IMR-90 (cell line): Measurements from ENCODE around the gene CD24. TPM values are rescaled to one million over a fixed set of nuclear protein-coding genes. Genes with fewer than 3 reads are reported as not detected.

Source experiments
- ATAC-seq: fragments of 200-7000 bp; cut with Tn5 transposase; 2 replicates; pipeline ENCODE4 v1.9.1; 2020; ENCODE audit warnings: low read depth, mild to moderate bottlenecking, moderate library complexity
- BruUV-seq: library from RNA; stranded (reverse); fragments of 400-500 nt; replicated peaks from 2 replicates; lab custom pipeline; 2021; lab: Mats Ljungman, UMichigan
- CTCF ChIA-PET: fragments of 300-600 bp; formaldehyde crosslinking; extraction: SDS; loops from one replicate; lab custom pipeline; 2021; ENCODE audit warnings: antibody characterized with exemption; lab: Yijun Ruan, JAX
- POLR2A ChIA-PET: fragments of 300-600 bp; sonication (Branson Sonifier 250); formaldehyde crosslinking; loops from one replicate; lab custom pipeline; 2022; ENCODE audit warnings: antibody characterized with exemption; ENCODE audit not compliant: unreplicated experiment; lab: Charles Lee
- DNase-seq: peaks from one replicate; pipeline ENCODE4 v3.0.0; 2013
- H2AFZ ChIP-seq: replicated peaks from 2 replicates; pipeline ENCODE3; 2013; ENCODE audit warnings: low read length, mild to moderate bottlenecking; ENCODE audit not compliant: poor library complexity
- H2AK5ac ChIP-seq: 2 replicates; pipeline ENCODE4 v1.6.1; 2013; ENCODE audit warnings: low read depth, low read length, inconsistent platforms
- H2AK9ac ChIP-seq: replicated peaks from 2 replicates; pipeline ENCODE3; 2013; ENCODE audit warnings: mild to moderate bottlenecking, low read depth, low read length, moderate library complexity; ENCODE audit not compliant: poor library complexity
- H2BK120ac ChIP-seq: 2 replicates; pipeline ENCODE4 v1.6.1; 2013; ENCODE audit warnings: low read depth, low read length, inconsistent platforms
- H2BK15ac ChIP-seq: 3 replicates; pipeline ENCODE4 v1.6.1; 2013; ENCODE audit warnings: low read depth, low read length, inconsistent platforms
- H2BK20ac ChIP-seq: 2 replicates; pipeline ENCODE4 v1.6.1; 2013; ENCODE audit warnings: low read depth, mild to moderate bottlenecking, inconsistent platforms, low read length, moderate library complexity
- H2BK5ac ChIP-seq: 2 replicates; pipeline ENCODE4 v1.6.1; 2013; ENCODE audit warnings: mild to moderate bottlenecking, low read depth, low read length, inconsistent platforms; ENCODE audit not compliant: poor library complexity, severe bottlenecking
- H3K14ac ChIP-seq: replicated peaks from 2 replicates; pipeline ENCODE4 v1.6.1; 2013; ENCODE audit warnings: low read depth, low read length, inconsistent platforms
- H3K18ac ChIP-seq: 2 replicates; pipeline ENCODE4 v1.6.1; 2013; ENCODE audit warnings: low read depth, low read length, control low read depth
- H3K23ac ChIP-seq: 2 replicates; pipeline ENCODE4 v1.6.1; 2013; ENCODE audit warnings: low read depth, low read length, inconsistent platforms
- H3K27ac ChIP-seq: 2 replicates; pipeline ENCODE4 v1.5.1; 2013; ENCODE audit warnings: mild to moderate bottlenecking, control low read depth, low read length; ENCODE audit not compliant: insufficient read depth
- H3K27me3 ChIP-seq: 2 replicates; pipeline ENCODE4 v1.6.1; 2013; ENCODE audit warnings: low read length; ENCODE audit not compliant: control insufficient read depth, insufficient read depth
- H3K36me3 ChIP-seq: 2 replicates; pipeline ENCODE4 v1.6.1; 2013; ENCODE audit warnings: low read length, mixed read lengths; ENCODE audit not compliant: control insufficient read depth, insufficient read depth
- H3K4ac ChIP-seq: 2 replicates; pipeline ENCODE4 v1.6.1; 2013; ENCODE audit warnings: low read depth, low read length, inconsistent platforms
- H3K4me1 ChIP-seq: 2 replicates; pipeline ENCODE4 v1.6.1; 2013; ENCODE audit warnings: low read length, mixed read lengths; ENCODE audit not compliant: control insufficient read depth, insufficient read depth
- H3K4me2 ChIP-seq: 2 replicates; pipeline ENCODE4 v1.6.1; 2013; ENCODE audit warnings: low read depth, mild to moderate bottlenecking, control low read depth, low read length, moderate library complexity
- H3K4me3 ChIP-seq: 2 replicates; pipeline ENCODE4 v1.5.1; 2013; ENCODE audit warnings: low read depth, mild to moderate bottlenecking, control low read depth, low read length, moderate library complexity; ENCODE audit not compliant: insufficient read depth
- H3K56ac ChIP-seq: 2 replicates; pipeline ENCODE4 v1.6.1; 2013; ENCODE audit warnings: low read length, inconsistent platforms; ENCODE audit not compliant: insufficient read depth; ENCODE audit errors: extremely low read depth
- H3K79me1 ChIP-seq, 2 experiments: 2 replicates each; pipeline ENCODE4 v1.6.1; 2013; ENCODE audit warnings: low read length in 2 of 2, inconsistent platforms in 1 of 2, low read depth in 1 of 2
- H3K9ac ChIP-seq: 2 replicates; pipeline ENCODE4 v1.6.1; 2013; ENCODE audit warnings: low read depth, low read length, control low read depth
- H3K9me1 ChIP-seq: 2 replicates; pipeline ENCODE4 v1.6.1; 2013; ENCODE audit warnings: low read length, inconsistent platforms; ENCODE audit not compliant: insufficient read depth
- H3K9me3 ChIP-seq: 2 replicates; pipeline ENCODE4 v1.6.1; 2013; ENCODE audit warnings: low read length; ENCODE audit not compliant: control insufficient read depth, insufficient read depth
- H4K20me1 ChIP-seq: 2 replicates; pipeline ENCODE4 v1.6.1; 2013; ENCODE audit warnings: low read length, inconsistent platforms; ENCODE audit not compliant: insufficient read depth
- H4K5ac ChIP-seq: 2 replicates; pipeline ENCODE4 v1.6.1; 2013; ENCODE audit warnings: mild to moderate bottlenecking, low read depth, low read length, control low read depth
- H4K8ac ChIP-seq, 2 experiments: 2 replicates each; pipeline ENCODE4 v1.6.1; 2013; ENCODE audit warnings: low read depth in 2 of 2, low read length in 2 of 2, control low read depth in 1 of 2, inconsistent platforms in 1 of 2
- H4K91ac ChIP-seq: 2 replicates; pipeline ENCODE4 v1.6.1; 2013; ENCODE audit warnings: low read depth, low read length, inconsistent platforms; ENCODE audit not compliant: insufficient read depth
- BHLHE40 ChIP-seq: fragments of 150-350 bp; IDR thresholded peaks from 2 replicates; pipeline ENCODE4 v1.6.1; 2016; ENCODE audit warnings: mild to moderate bottlenecking, low read depth, low read length
- CEBPB ChIP-seq: IDR thresholded peaks from 2 replicates; pipeline ENCODE4 v1.6.1; 2012; ENCODE audit warnings: low read depth, low read length, improper control_type of control experiment
- FOS ChIP-seq: fragments of 150-350 bp; IDR thresholded peaks from 2 replicates; pipeline ENCODE4 v1.6.1; 2016; ENCODE audit warnings: low read depth, low read length
- MAFK ChIP-seq: IDR thresholded peaks from 2 replicates; pipeline ENCODE4 v1.6.1; 2012; ENCODE audit warnings: low read depth, low read length, improper control_type of control experiment
- MAZ ChIP-seq: IDR thresholded peaks from 2 replicates; pipeline ENCODE4 v1.6.1; 2012; ENCODE audit warnings: low read depth, mild to moderate bottlenecking, low read length, improper control_type of control experiment, moderate library complexity, borderline replicate concordance
- MXI1 ChIP-seq: IDR thresholded peaks from 2 replicates; pipeline ENCODE4 v1.6.1; 2012; ENCODE audit warnings: low read depth, mild to moderate bottlenecking, low read length, moderate library complexity, borderline replicate concordance
- RFX5 ChIP-seq: IDR thresholded peaks from 2 replicates; pipeline ENCODE4 v1.8.0; 2012; ENCODE audit warnings: low read depth, mild to moderate bottlenecking, low read length, moderate library complexity
- SMC3 ChIP-seq: fragments of 150-350 bp; IDR thresholded peaks from 2 replicates; pipeline ENCODE4 v1.6.1; 2016; ENCODE audit warnings: low read depth, mild to moderate bottlenecking, antibody characterized with exemption, low read length, moderate library complexity
- WGBS, 2 experiments: methylation state at CpG; one replicate each; pipeline versions ENCODE4 v1.1.5 to v1.1.7; 2013; ENCODE audit warnings: missing lambda C conversion rate in 2 of 2; ENCODE audit not compliant: insufficient read length in 1 of 2; ENCODE audit errors: extremely low coverage in 2 of 2; 5-methylcytosine and 5-hydroxymethylcytosine counted together
- dilution Hi-C: fragments of 300-500 bp; cut with HindIII; formaldehyde crosslinking; loops from one replicate; pipeline ENCODE4 v1.14.3; 2018; ENCODE audit warnings: low sequenced_read_pairs; ENCODE audit not compliant: unreplicated experiment
- in situ Hi-C: fragments of 300-500 bp; cut with MboI; formaldehyde crosslinking; loops from 3 replicates; pipeline ENCODE4 v1.14.3; 2019; ENCODE audit warnings: low sequenced_read_pairs, inconsistent platforms, mixed read lengths
- intact Hi-C: fragments of 100-400 bp; cut with micrococcal nuclease; formaldehyde crosslinking; loops from 2 replicates; pipeline ENCODE4 v1.10.0; 2022
- polyA plus RNA-seq, 3 experiments: library from polyadenylated mRNA; depleted of rRNA; stranded (reverse); fragments of >200 nt; gene quantifications; 2 replicates each; pipeline ENCODE4 v1.2.3, GENCODE V29; 2012; ENCODE audit warnings: low replicate concordance in 1 of 3
- total RNA-seq: library from RNA; depleted of rRNA; stranded (reverse); fragments of >200 nt; gene quantifications from 2 replicates; pipeline ENCODE4 v1.2.3, GENCODE V29; 2012
- TF ChIP-seq, protein P1 (sequence below): conservative IDR thresholded peaks from 2 replicates; pipeline ENCODE4 v1.5.1; 2012; ENCODE audit warnings: mild to moderate bottlenecking, low read depth, low read length, improper control_type of control experiment
- TF ChIP-seq, protein P2 (sequence below): fragments of 150-350 bp; IDR thresholded peaks from 2 replicates; pipeline ENCODE4 v1.6.1; 2016; ENCODE audit warnings: low read depth, mild to moderate bottlenecking, low read length, moderate library complexity, borderline replicate concordance

The CD24 gene
- total and polyA plus RNA-seq, 2 of the 4 experiments (the other 2 are of a cell fraction) = 0.07 to 0.18 TPM

DNA sequence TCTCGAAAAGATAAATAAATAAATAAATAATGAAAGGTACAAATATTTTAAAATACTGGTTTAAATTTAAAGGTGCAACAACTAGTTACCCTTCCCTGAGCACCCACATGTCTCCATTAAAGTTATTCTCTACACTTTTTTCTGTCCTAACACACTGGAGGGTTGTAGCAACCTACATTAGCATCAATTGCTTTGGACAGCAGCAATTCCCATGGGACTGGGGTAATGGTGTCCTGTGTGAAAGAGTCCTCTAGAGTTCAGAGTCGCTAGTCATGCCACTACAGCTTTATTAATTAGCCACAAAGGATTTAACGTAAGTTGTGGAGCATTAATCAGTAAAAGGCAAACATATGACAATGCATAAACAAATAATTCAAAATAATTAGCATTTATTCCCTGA lies 14.1 kb upstream of the CD24 start:
- no peak overlapping the region for H2BK120ac ChIP-seq
- no peak for ATAC-seq
- H3K79me1 ChIP-seq = no peaks in the 10 kb centered on the region
- intact Hi-C loops = no loop called here
- H2AK5ac ChIP-seq = no peak overlapping the region
- no peak overlapping the region for H4K8ac ChIP-seq
- no peak overlapping the region for H3K4me2 ChIP-seq
- no peak overlapping the region for H2BK20ac ChIP-seq
- no peak overlapping the region for H4K5ac ChIP-seq
- no peak overlapping the region for H3K9ac ChIP-seq
- H3K4me1 ChIP-seq = no peaks in the 10 kb centered on the region
- no peak overlapping the region for H2AFZ ChIP-seq
- in situ Hi-C loops = loop anchor here (10.0 to 25.0 kb wide), 2 partner anchors 424 to 651 kb away; partner anchors contain the start of gene ATG5
- H2AK9ac ChIP-seq = no peak overlapping the region
- no peak overlapping the region for H3K56ac ChIP-seq
- peaks cover 7% of the 10 kb centered on the region for H3K27me3 ChIP-seq
- no peak overlapping the region for H3K18ac ChIP-seq
- no peak for DNase-seq
- no peak overlapping the region for H2BK5ac ChIP-seq
- H3K9me1 ChIP-seq = no peaks in the 10 kb centered on the region
- no peaks in the 10 kb centered on the region for H3K36me3 ChIP-seq
- POLR2A ChIA-PET = no interaction called here
- no peak overlapping the region for H3K27ac ChIP-seq
- no TSS peak for BruUV-seq
- no CpG with 5 or more reads among the region's 3 CpGs for WGBS, 2 experiments
- no peak overlapping the region for H4K91ac ChIP-seq
- TF ChIP-seq MAZ = no peak
- TF ChIP-seq MXI1 = no peak
- no peak for TF ChIP-seq MAFK
- no peak for TF ChIP-seq SMC3
- TF ChIP-seq, protein P1, sequence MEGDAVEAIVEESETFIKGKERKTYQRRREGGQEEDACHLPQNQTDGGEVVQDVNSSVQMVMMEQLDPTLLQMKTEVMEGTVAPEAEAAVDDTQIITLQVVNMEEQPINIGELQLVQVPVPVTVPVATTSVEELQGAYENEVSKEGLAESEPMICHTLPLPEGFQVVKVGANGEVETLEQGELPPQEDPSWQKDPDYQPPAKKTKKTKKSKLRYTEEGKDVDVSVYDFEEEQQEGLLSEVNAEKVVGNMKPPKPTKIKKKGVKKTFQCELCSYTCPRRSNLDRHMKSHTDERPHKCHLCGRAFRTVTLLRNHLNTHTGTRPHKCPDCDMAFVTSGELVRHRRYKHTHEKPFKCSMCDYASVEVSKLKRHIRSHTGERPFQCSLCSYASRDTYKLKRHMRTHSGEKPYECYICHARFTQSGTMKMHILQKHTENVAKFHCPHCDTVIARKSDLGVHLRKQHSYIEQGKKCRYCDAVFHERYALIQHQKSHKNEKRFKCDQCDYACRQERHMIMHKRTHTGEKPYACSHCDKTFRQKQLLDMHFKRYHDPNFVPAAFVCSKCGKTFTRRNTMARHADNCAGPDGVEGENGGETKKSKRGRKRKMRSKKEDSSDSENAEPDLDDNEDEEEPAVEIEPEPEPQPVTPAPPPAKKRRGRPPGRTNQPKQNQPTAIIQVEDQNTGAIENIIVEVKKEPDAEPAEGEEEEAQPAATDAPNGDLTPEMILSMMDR = no peak
- no peak for TF ChIP-seq BHLHE40
- TF ChIP-seq FOS = no peak
- TF ChIP-seq, protein P2, sequence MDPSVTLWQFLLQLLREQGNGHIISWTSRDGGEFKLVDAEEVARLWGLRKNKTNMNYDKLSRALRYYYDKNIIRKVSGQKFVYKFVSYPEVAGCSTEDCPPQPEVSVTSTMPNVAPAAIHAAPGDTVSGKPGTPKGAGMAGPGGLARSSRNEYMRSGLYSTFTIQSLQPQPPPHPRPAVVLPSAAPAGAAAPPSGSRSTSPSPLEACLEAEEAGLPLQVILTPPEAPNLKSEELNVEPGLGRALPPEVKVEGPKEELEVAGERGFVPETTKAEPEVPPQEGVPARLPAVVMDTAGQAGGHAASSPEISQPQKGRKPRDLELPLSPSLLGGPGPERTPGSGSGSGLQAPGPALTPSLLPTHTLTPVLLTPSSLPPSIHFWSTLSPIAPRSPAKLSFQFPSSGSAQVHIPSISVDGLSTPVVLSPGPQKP = no peak
- no peak for TF ChIP-seq RFX5
- no peak for TF ChIP-seq CEBPB
- no peak overlapping the region for H3K14ac ChIP-seq
- no peak overlapping the region for H3K4me3 ChIP-seq
- no peak overlapping the region for H3K23ac ChIP-seq
- CTCF ChIA-PET = interaction anchor here (0.9 to 2.0 kb wide), 2 partner anchors 9 kb away, joined by 3 to 8 read pairs; no protein-coding TSS in a partner anchor
- H3K4ac ChIP-seq = no peak overlapping the region
- no peaks in the 10 kb centered on the region for H4K20me1 ChIP-seq
- H2BK15ac ChIP-seq = no peak overlapping the region
- dilution Hi-C loops = no loop called here
- H3K9me3 ChIP-seq = no peaks in the 10 kb centered on the region
